GM13977 (cell line): Measurements from ENCODE around the gene TNFSF12.

Experiments
- DNase-seq: peaks from one replicate; pipeline ENCODE4 v3.0.0; 2012; ENCODE audit warnings: low spot score
- in situ Hi-C: fragments of 300-500 bp; cut with MboI; formaldehyde crosslinking; loops from one replicate; pipeline ENCODE4 v1.12.0; 2022; ENCODE audit warnings: low sequenced_read_pairs, low pct_unique_long_range_greater_than_20kb, mixed read lengths, inconsistent platforms; ENCODE audit not compliant: unreplicated experiment
- TF ChIP-seq, protein P1 (sequence below): IDR thresholded peaks from 2 replicates; pipeline ENCODE4 v1.5.1; 2012; ENCODE audit warnings: mild to moderate bottlenecking, control low read depth; ENCODE audit not compliant: insufficient read depth; ENCODE audit errors: extremely low read depth, missing control alignments

TNFSF12 gene

DNA sequence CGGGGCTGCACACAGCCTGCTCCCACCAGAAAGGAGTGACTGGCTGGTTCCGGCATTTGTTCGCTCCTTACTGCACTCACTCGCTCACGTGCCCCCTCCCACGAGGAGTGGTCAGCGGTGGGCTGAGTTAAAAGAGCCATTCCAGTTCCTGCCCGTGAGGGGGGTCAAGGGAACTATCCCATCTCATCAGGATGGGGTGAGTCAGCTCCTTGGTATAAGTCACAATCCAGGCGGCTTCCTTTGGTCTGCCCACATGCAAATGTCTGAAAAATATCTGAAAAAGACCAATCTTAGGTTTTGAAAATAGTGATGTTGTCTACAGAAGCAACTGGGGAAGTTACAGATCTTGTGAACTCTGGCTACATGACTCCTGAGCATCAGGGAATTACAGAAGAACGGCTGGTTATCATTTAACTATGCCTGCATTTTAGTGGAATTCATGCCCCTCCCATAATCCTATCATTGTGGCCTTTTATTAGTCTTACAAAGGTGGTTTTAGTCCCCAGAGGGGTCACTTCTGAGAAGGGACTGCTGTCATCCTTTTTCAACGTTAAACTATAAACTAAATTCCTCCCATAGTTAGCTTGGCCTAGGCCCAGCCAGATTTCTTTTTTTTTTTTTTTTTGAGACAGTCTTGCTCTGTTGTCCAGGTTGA lies 9.8 kb upstream of the TNFSF12 start:
- DNase-seq, result no peak
- TF ChIP-seq, protein P1, sequence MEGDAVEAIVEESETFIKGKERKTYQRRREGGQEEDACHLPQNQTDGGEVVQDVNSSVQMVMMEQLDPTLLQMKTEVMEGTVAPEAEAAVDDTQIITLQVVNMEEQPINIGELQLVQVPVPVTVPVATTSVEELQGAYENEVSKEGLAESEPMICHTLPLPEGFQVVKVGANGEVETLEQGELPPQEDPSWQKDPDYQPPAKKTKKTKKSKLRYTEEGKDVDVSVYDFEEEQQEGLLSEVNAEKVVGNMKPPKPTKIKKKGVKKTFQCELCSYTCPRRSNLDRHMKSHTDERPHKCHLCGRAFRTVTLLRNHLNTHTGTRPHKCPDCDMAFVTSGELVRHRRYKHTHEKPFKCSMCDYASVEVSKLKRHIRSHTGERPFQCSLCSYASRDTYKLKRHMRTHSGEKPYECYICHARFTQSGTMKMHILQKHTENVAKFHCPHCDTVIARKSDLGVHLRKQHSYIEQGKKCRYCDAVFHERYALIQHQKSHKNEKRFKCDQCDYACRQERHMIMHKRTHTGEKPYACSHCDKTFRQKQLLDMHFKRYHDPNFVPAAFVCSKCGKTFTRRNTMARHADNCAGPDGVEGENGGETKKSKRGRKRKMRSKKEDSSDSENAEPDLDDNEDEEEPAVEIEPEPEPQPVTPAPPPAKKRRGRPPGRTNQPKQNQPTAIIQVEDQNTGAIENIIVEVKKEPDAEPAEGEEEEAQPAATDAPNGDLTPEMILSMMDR, result no peak
- in situ Hi-C loops, result no loop called here

DNA sequence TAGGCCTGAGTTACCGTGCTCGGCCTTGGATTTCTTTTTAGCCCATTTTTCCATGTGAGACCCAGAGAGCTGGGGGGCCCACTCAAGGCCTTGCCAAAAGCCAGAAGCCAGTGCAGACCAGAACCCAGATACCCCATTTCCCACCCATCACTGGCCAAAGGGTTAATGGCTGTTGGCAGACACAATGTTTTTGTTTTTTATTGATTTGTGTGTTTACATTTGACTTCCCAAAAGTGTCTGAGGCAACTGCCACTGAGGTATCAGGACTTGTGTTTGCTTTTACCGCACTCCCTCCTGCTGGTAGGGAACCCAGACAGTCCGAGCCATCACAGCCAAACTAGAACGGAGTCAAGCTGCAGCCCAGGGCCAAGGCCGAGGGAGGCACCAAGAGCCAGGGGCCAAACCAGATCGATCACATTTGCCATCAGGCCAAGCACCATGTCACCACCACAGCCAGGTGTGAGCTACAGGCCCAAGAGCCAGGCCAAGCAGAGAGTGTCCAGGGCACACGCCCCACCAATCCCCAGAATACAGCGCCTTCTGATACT lies 7.7 kb upstream of the TNFSF12 start:
- TF ChIP-seq, protein P1, result no peak
- DNase-seq, result no peak
- in situ Hi-C loops, result no loop called here

DNA sequence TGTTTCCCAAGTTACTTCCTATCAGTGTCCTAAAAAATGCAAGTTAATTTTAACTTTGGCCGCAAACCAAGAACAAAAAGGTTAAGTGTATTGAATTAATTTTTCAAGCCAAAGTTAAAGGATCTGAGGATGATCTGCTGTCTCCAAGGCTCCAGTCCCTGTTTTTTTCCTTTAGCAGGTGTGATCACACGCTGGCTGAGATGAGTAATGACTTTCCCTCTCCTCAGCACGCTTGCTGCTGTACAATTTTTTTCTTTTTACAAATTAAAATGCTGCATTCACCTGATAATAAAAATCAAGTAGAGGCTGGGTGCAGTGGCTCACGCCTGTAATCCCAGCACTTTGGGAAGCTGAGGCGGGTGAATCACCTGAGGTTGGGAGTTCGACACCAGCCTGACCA lies 3.9 kb upstream of the TNFSF12 start:
- in situ Hi-C loops, result no loop called here
- TF ChIP-seq, protein P1, result no peak
- no peak for DNase-seq

DNA sequence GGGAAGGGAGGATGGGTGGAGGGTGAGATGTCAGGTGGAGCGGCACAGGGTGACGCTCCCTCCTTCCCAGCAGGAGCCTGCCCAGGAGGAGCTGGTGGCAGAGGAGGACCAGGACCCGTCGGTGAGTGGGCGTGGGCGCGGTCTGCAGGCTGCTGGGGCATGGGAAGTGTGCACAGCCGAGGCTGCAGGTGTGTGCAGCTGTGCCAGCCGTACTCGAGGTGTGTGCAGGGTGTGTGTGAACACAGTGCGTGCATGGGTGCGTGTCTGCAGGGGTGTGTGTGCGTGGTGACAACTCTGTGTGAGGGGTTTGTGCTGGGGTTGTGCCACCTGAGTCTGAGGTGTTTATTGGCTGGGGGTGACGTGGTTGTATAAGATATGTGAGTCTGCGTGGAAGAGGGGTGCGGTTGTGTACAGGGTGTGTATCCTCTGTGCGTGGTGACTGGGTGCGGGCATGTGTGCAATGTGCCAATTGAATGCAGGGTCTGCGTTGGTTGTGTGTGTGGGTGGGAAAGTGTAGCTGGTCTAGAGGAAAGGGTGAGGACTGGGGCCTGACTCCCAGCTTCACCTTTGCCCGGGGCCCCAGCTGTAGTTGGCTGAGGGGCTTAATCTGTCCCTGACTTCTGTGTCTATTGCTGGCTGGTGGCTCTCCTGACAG lies 670 bp downstream of the TNFSF12 start:
- in situ Hi-C loops, result loop anchor here (25.0 kb wide), 1 partner anchor 187 kb away; the partner anchor contains the start of genes KCTD11 and TMEM95
- TF ChIP-seq, protein P1, result no peak
- peak; percentile 52 for DNase-seq

DNA sequence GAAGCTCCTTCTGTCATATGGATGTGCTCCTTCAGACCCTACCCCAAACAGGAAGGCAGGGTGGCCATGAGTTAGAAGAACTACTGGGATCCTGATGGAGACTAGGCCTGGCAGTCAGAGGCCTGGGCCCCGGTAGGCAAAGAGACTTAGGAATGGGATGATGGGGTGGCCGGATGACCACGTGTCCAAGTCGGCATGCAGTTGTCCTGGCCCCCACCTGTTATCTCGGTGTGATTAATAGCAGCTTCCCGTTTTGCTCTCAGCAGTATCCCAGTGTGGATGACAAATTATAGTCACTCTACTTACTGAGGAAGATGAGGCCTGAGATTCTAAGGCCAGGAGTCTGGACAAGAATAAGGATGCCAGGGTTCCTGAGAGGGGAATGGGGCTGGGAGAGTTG lies 1.5 kb downstream of the TNFSF12 start:
- DNase-seq, result no peak
- in situ Hi-C loops, result loop anchor here (25.0 kb wide), 1 partner anchor 188 kb away; the partner anchor contains the start of genes KCTD11 and TMEM95
- TF ChIP-seq, protein P1, result no peak

DNA sequence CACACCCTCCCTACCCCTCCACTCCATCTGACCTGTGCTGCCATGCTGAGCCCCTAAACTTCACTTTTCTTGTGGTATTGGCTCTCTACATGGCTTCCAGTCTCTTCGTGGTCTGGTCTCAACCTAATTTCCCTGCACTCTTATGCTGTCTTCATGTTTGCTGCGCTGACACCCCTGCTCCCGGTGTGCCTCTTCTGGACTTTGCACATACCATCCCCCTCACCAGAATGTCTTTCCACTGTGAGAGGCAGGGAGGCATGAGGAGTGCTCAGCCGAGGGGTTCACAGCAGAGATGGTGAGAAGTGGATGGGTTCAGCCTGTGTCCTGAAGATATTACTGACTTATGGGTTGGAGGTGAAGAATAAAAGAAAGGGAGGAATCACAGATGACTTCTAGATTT lies 2.5 kb downstream of the TNFSF12 start:
- in situ Hi-C loops, result loop anchor here (25.0 kb wide), 1 partner anchor 189 kb away; the partner anchor contains the start of genes KCTD11 and TMEM95
- DNase-seq, result no peak
- TF ChIP-seq, protein P1, result no peak
